Mesothelial cell of epicardium (in vitro differentiated cells): ENCODE results near the gene TMEM63C. TPM values are rescaled to one million over a fixed set of nuclear protein-coding genes. Genes with fewer than 3 reads are reported as not detected.

Source experiments
- DNase-seq, 2 experiments: peaks; one replicate each; pipeline ENCODE4 v3.0.0; 2021; ENCODE audit warnings: low spot score in 2 of 2; ENCODE audit not compliant: unreplicated experiment in 2 of 2
- H3K27ac Mint-ChIP-seq: 2 replicates; pipeline ENCODE4 v1.8.0; 2021; ENCODE audit warnings: mixed read lengths
- H3K27me3 Mint-ChIP-seq: 2 replicates; pipeline ENCODE4 v1.8.0; 2021; ENCODE audit warnings: low read depth, mixed read lengths
- H3K36me3 Mint-ChIP-seq: 2 replicates; pipeline ENCODE4 v1.8.0; 2021; ENCODE audit warnings: mixed read lengths
- H3K4me1 Mint-ChIP-seq: 2 replicates; pipeline ENCODE4 v1.8.0; 2021; ENCODE audit warnings: mixed read lengths
- H3K4me3 Mint-ChIP-seq: 2 replicates; pipeline ENCODE4 v1.8.0; 2021; ENCODE audit warnings: mild to moderate bottlenecking, moderate library complexity, mixed read lengths
- H3K9me3 Mint-ChIP-seq: 2 replicates; pipeline ENCODE4 v1.8.0; 2021; ENCODE audit warnings: mixed read lengths
- total RNA-seq: library from RNA; stranded (reverse); gene quantifications from 3 replicates; pipeline ENCODE4 v1.2.1, GENCODE V29; 2021
- TF ChIP-seq, protein P1 (sequence below): fragments of 200-600 bp; sonication (generic); IDR thresholded peaks from one replicate; pipeline ENCODE4 v1.5.0; 2021; ENCODE audit warnings: antibody characterized with exemption; ENCODE audit not compliant: unreplicated experiment

TMEM63C gene
- total RNA-seq, 1 donor from 2014 or later = 6.2 TPM

DNA sequence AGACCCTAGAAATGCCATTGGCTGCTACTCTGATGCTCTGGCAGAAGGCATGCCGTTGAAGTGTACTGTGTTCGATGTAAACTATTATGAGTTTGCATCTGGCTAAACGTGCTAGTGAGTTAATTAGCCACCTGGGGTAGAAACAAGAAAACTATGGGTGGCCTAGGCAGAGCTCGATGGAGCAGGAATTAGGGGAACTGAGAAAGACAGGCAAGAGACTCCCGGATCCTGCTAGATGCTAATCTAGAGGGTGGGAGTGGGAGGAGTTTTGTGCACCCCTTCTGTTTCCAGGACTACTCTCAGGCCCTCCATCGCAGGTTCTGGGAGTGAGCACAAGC lies 32.0 kb downstream of the TMEM63C start:
- TF ChIP-seq, protein P1, sequence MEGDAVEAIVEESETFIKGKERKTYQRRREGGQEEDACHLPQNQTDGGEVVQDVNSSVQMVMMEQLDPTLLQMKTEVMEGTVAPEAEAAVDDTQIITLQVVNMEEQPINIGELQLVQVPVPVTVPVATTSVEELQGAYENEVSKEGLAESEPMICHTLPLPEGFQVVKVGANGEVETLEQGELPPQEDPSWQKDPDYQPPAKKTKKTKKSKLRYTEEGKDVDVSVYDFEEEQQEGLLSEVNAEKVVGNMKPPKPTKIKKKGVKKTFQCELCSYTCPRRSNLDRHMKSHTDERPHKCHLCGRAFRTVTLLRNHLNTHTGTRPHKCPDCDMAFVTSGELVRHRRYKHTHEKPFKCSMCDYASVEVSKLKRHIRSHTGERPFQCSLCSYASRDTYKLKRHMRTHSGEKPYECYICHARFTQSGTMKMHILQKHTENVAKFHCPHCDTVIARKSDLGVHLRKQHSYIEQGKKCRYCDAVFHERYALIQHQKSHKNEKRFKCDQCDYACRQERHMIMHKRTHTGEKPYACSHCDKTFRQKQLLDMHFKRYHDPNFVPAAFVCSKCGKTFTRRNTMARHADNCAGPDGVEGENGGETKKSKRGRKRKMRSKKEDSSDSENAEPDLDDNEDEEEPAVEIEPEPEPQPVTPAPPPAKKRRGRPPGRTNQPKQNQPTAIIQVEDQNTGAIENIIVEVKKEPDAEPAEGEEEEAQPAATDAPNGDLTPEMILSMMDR = no peak
- no peak for DNase-seq
- Mint-ChIP-seq H3K27ac (no peak overlapping the region), H3K27me3 (peaks cover 61% of the 10 kb centered on the region), H3K9me3 (no peaks in the 10 kb centered on the region), H3K4me3 (no peak overlapping the region), H3K4me1 (no peaks in the 10 kb centered on the region), H3K36me3 (no peaks in the 10 kb centered on the region)

DNA sequence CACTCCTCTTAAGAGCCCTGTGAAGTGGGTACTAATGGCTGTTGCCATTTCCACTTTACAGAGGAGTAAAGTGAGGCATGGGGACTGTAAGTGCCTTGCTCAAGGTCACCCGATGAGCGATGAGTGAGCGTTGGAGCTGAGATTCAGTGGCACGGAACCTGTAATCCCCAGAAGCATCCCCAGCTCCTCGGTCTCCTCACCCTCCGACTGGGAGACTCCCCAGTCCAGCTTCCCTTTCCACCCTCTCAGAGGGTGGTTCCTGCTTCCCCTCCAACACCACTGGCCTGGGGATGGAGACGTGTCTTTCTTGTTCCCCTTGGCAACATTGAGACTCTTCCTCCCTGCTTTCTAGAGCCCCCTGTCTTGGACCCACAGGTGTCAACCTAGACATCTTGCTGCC lies 32.6 kb downstream of the TMEM63C start:
- H3K4me1 Mint-ChIP-seq = no peaks in the 10 kb centered on the region
- DNase-seq = no peak
- TF ChIP-seq, protein P1 = no peak
- H3K27ac Mint-ChIP-seq = no peak overlapping the region
- H3K9me3 Mint-ChIP-seq = no peaks in the 10 kb centered on the region
- H3K27me3 Mint-ChIP-seq = peaks cover 59% of the 10 kb centered on the region
- no peak overlapping the region for H3K4me3 Mint-ChIP-seq
- H3K36me3 Mint-ChIP-seq = no peaks in the 10 kb centered on the region

DNA sequence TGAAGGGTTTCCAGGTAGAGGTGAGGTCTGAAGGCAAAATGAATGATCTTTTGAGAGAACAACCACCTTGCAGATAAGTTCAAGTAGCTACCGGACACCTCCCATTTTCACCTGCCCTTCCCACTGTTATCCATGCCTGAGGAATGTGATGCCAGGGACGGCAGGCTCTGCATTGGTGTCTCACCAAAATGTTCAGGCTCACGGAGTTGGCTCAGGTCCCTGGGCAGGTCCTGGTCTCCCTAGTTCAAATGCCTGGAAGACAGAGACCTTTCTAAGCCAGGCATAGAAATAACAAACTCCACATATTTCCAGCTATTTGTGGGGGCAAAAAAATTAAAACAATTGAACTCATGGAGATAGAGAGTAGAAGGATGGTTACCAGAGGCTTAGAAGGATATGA lies 36.0 kb downstream of the TMEM63C start:
- DNase-seq = no peak
- Mint-ChIP-seq H3K27ac (no peak overlapping the region), H3K36me3 (no peaks in the 10 kb centered on the region), H3K4me1 (no peaks in the 10 kb centered on the region), H3K4me3 (no peak overlapping the region), H3K27me3 (peaks cover 74% of the 10 kb centered on the region), H3K9me3 (no peaks in the 10 kb centered on the region)
- TF ChIP-seq, protein P1 = no peak

DNA sequence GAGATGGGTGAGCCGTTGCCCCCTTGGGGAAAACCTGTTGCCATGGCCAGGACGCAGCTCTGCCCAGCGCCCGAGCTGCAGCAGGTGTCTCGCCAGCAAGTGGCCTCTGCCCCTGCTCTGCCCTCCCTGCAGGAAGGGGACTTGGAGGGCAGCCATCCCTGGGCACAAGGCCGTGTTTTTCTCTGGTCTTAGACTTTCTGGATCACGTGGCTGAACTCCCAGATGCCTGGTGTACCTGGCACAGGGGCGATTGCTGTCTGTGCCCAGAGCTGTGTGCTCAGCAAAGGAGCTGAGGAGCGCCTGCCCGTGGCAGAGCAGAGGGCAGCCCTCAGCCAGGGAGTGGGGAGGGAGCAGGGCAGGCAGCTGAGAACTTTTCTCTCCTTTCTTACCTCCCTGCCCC lies 38.0 kb downstream of the TMEM63C start:
- H3K9me3 Mint-ChIP-seq = no peaks in the 10 kb centered on the region
- H3K4me1 Mint-ChIP-seq = no peaks in the 10 kb centered on the region
- no peak for DNase-seq
- H3K27ac Mint-ChIP-seq = no peak overlapping the region
- TF ChIP-seq, protein P1 = no peak
- no peaks in the 10 kb centered on the region for H3K36me3 Mint-ChIP-seq
- H3K4me3 Mint-ChIP-seq = no peak overlapping the region
- H3K27me3 Mint-ChIP-seq = peaks cover 67% of the 10 kb centered on the region

DNA sequence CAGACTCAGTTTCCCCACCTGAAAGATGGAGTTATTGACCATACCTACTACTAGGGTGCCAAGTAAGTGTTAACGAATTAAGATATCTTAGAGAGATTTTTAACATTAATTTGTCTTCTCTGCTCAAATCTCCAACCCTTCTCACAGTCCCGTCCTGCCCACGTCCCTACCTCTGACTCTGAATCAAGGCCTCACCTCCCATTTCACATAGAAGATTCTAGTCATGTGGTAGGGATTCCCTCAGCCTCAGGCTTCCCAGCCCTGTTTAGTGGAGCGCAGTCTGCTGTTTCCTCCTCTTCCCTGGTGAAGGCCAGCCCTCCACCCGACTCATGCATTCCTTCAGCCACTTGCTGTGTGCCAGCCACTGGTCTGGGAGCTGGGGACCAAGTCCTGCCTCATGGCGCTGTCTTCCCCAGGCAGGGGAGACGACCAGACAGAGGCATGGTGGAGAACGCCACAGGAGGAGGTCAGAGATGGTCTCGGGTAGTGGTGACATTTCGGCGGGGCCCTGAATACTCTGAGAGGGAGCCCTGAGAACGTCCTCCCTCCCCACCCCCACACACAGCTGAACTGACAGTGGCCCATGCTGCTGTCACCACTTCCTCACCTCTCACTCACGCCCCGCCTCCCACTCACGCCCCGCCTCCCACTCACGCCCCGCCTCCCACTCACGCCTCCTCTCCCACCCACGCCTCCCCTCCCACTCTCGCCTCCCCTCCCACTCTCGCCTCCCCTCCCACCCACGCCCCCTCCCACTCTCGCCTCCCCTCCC lies 38.8 kb downstream of the TMEM63C start:
- H3K4me1 Mint-ChIP-seq = no peaks in the 10 kb centered on the region
- DNase-seq = no peak
- H3K27ac Mint-ChIP-seq = no peak overlapping the region
- peaks cover 62% of the 10 kb centered on the region for H3K27me3 Mint-ChIP-seq
- TF ChIP-seq, protein P1 = no peak
- H3K4me3 Mint-ChIP-seq = no peak overlapping the region
- H3K36me3 Mint-ChIP-seq = no peaks in the 10 kb centered on the region
- H3K9me3 Mint-ChIP-seq = no peaks in the 10 kb centered on the region
